A549 (cell line): Measurements from ENCODE around the gene COL13A1. TPM values are rescaled to one million over a fixed set of nuclear protein-coding genes. Genes with fewer than 3 reads are reported as not detected.

ENCODE experiments used
- ATAC-seq, 2 experiments: fragments of 200-7000 bp in 1 of 2; fragments of >200 bp in 1 of 2; cut with Nextera tagmentation in 1 of 2; cut with Tn5 transposase in 1 of 2; 3 replicates each; pipeline versions ENCODE4 v1.8.0 to v1.9.1; 2018 to 2020; ENCODE audit warnings: mild to moderate bottlenecking in 1 of 2, moderate library complexity in 1 of 2
- CTCF ChIA-PET: fragments of 300-600 bp; sonication (Branson Sonifier 250); formaldehyde crosslinking; extraction: SDS; loops from one replicate; lab custom pipeline; 2021; ENCODE audit warnings: antibody characterized with exemption, inconsistent platforms; lab: Yijun Ruan, JAX
- POLR2A ChIA-PET: fragments of 350-600 bp; formaldehyde crosslinking; extraction: SDS; loops from one replicate; lab custom pipeline; 2021; ENCODE audit warnings: antibody characterized with exemption, inconsistent platforms; lab: Yijun Ruan, JAX
- DNase-seq, 2 experiments: peaks; one replicate each; pipeline versions ENCODE4 v3.0.0 to v3.0.0-alpha.2; 2011 to 2016; ENCODE audit warnings: low read depth in 1 of 2, low spot score in 1 of 2
- FAIRE-seq: peaks from 2 replicates; lab custom pipeline; 2011; peaks lifted over from hg19 to GRCh38; lab: Jason Lieb, UNC
- H3K27ac ChIP-seq, 2 experiments: fragments of >200 bp; sonication (Bioruptor Twin); formaldehyde crosslinking; 3 replicates each; pipeline ENCODE4 v1.5.1; 2016 to 2017
- H3K4me1 ChIP-seq: fragments of >200 bp; sonication (Bioruptor Twin); formaldehyde crosslinking; 3 replicates; pipeline ENCODE4 v1.6.1; 2016
- H3K4me2 ChIP-seq: fragments of >200 bp; sonication (Bioruptor Twin); formaldehyde crosslinking; 3 replicates; pipeline ENCODE4 v1.6.1; 2016
- H3K4me3 ChIP-seq: fragments of >200 bp; sonication (Bioruptor Twin); formaldehyde crosslinking; 3 replicates; pipeline ENCODE4 v1.5.1; 2016
- H3K9me3 ChIP-seq: fragments of >200 bp; sonication (Bioruptor Twin); formaldehyde crosslinking; 3 replicates; pipeline ENCODE4 v1.6.1; 2016
- BCL3 ChIP-seq: fragments of >200 bp; sonication (Bioruptor Twin); formaldehyde crosslinking; IDR thresholded peaks from 3 replicates; pipeline ENCODE4 v1.6.1; 2016
- CHD4 ChIP-seq: fragments of 200-600 bp; sonication (generic); IDR thresholded peaks from 2 replicates; pipeline ENCODE4 v1.6.1; 2016; ENCODE audit warnings: antibody characterized with exemption, mild to moderate bottlenecking, borderline replicate concordance
- EHMT2 ChIP-seq: fragments of 200-600 bp; sonication (generic); IDR thresholded peaks from 2 replicates; pipeline ENCODE4 v1.6.1; 2016; ENCODE audit warnings: antibody characterized with exemption, low read depth, mild to moderate bottlenecking, moderate library complexity
- ELK1 ChIP-seq: fragments of 150-350 bp; IDR thresholded peaks from 2 replicates; pipeline ENCODE4 v1.6.1; 2014; ENCODE audit warnings: low read depth, mild to moderate bottlenecking, low read length
- FOXS1 ChIP-seq: fragments of 250-450 bp; sonication (Bioruptor Pico); IDR thresholded peaks from 2 replicates; pipeline ENCODE4 v1.5.0; 2020; ENCODE audit warnings: mild to moderate bottlenecking, moderate library complexity
- HES2 ChIP-seq: fragments of >200 bp; sonication (Bioruptor Twin); formaldehyde crosslinking; IDR thresholded peaks from 2 replicates; pipeline ENCODE4 v1.6.1; 2016
- HEYL ChIP-seq: fragments of 250-450 bp; sonication (Bioruptor Pico); IDR thresholded peaks from 2 replicates; pipeline ENCODE4 v1.8.0; 2021; ENCODE audit warnings: mild to moderate bottlenecking, moderate library complexity
- HMGXB4 ChIP-seq: fragments of 250-450 bp; sonication (Bioruptor Pico); IDR thresholded peaks from 2 replicates; pipeline ENCODE4 v1.5.0; 2021; ENCODE audit warnings: mild to moderate bottlenecking, moderate library complexity, borderline replicate concordance
- HOXA7 ChIP-seq: fragments of 250-450 bp; sonication (Bioruptor Pico); IDR thresholded peaks from 2 replicates; pipeline ENCODE4 v1.5.0; 2020; ENCODE audit warnings: mild to moderate bottlenecking, moderate library complexity
- JUN ChIP-seq, 2 experiments: fragments of >200 bp; sonication (Bioruptor Twin); formaldehyde crosslinking; IDR thresholded peaks; 2 replicates in 1 of 2; 3 replicates in 1 of 2; pipeline ENCODE4 v1.6.1; 2016 to 2017
- JUNB ChIP-seq: fragments of >200 bp; sonication (Bioruptor Twin); formaldehyde crosslinking; IDR thresholded peaks from 2 replicates; pipeline ENCODE4 v1.6.1; 2016
- KDM1A ChIP-seq: fragments of 200-600 bp; sonication (generic); IDR thresholded peaks from 2 replicates; pipeline ENCODE4 v1.6.1; 2016; ENCODE audit warnings: low read depth, mild to moderate bottlenecking
- NR3C1 ChIP-seq: fragments of >200 bp; sonication (Bioruptor Twin); formaldehyde crosslinking; IDR thresholded peaks from 3 replicates; pipeline ENCODE4 v1.6.1; 2017
- POLR2AphosphoS2 ChIP-seq: conservative IDR thresholded peaks from 2 replicates; pipeline ENCODE4 v1.6.1; 2012; ENCODE audit warnings: low read length, improper control_type of control experiment, inconsistent platforms
- RCOR1 ChIP-seq: fragments of 150-350 bp; IDR thresholded peaks from 2 replicates; pipeline ENCODE4 v1.6.1; 2014; ENCODE audit warnings: antibody characterized with exemption, low read length, low read depth
- RFX5 ChIP-seq: fragments of 450-650 bp; IDR thresholded peaks from 2 replicates; pipeline ENCODE4 v1.7.1; 2014; ENCODE audit warnings: antibody characterized with exemption, mild to moderate bottlenecking, moderate library complexity
- SMC3 ChIP-seq: fragments of >200 bp; sonication (Bioruptor Twin); formaldehyde crosslinking; IDR thresholded peaks from 3 replicates; pipeline ENCODE4 v1.6.1; 2018; ENCODE audit warnings: inconsistent platforms
- SREBF2 ChIP-seq: fragments of 450-650 bp; IDR thresholded peaks from 2 replicates; pipeline ENCODE4 v1.6.1; 2014; ENCODE audit warnings: mild to moderate bottlenecking, moderate library complexity
- TP53 ChIP-seq: fragments of 250-450 bp; sonication (Bioruptor Pico); IDR thresholded peaks from 2 replicates; pipeline ENCODE4 v1.5.0; 2021; ENCODE audit warnings: mild to moderate bottlenecking, moderate library complexity
- ZSCAN20 ChIP-seq: fragments of 250-450 bp; sonication (Bioruptor Pico); IDR thresholded peaks from 2 replicates; pipeline ENCODE4 v1.8.0; 2022; ENCODE audit warnings: mild to moderate bottlenecking, moderate library complexity
- WGBS: methylation state at CpG from one replicate; pipeline ENCODE4 v1.1.6; 2017; ENCODE audit errors: missing lambda C conversion rate; 5-methylcytosine and 5-hydroxymethylcytosine counted together
- polyA plus RNA-seq, 4 experiments: library from polyadenylated mRNA; depleted of rRNA in 3 of 4; stranded (reverse); fragments of >200 nt; fragmentation: RNase III in 1 of 4; extraction: RNeasy Plus Mini Kit Qiagen cat#74134 plus additional on column Dnase treatment in 1 of 4; gene quantifications; 2 replicates in 3 of 4; 3 replicates in 1 of 4; pipeline ENCODE4 v1.2.3, GENCODE V29; 2011 to 2017

Gene COL13A1
- polyA plus RNA-seq, 2 of the 4 experiments (the other 2 are of a cell fraction): 0.08 to 0.27 TPM

DNA sequence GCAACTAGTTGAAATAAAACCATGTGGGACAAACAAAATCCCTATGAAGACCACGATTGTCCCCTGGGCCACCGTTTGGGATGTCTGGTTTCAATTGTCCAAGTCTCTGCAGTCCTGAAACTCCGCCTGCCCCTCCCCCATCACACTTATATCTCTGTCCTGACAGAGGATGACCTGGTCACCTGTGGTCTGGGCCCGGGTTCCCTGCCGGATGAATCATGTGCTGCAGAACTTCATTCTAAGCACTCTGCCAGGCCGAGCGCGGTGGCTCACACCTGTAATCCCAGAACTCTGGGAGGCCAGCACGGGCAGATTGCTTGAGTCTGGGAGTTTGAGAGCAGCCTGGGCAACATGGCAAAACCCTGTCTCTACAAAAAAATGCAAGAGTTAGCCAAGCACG is 91.1 kb downstream of the COL13A1 start:
- 54% methylated on average over 10 of the region's 10 CpGs for WGBS
- no peaks in the 10 kb centered on the region for H3K4me1 ChIP-seq
- no peak overlapping the region for H3K27ac ChIP-seq
- FAIRE-seq (no peak), DNase-seq (no peak)
- no peaks in the 10 kb centered on the region for H3K9me3 ChIP-seq
- ChIA-PET CTCF (interaction anchor here (15.7 kb wide), 1 partner anchor 24 kb away, joined by 182 read pairs; no protein-coding TSS in a partner anchor), POLR2A (no interaction called here)
- no peak overlapping the region for H3K4me3 ChIP-seq
- no peak overlapping the region for H3K4me2 ChIP-seq
- TF ChIP-seq ZSCAN20 (CRISPR knock-in tag): no peak
- no peak for TF ChIP-seq BCL3
- TF ChIP-seq NR3C1: no peak
- no peak for TF ChIP-seq HMGXB4 (CRISPR knock-in tag)
- no peak for TF ChIP-seq SMC3
- TF ChIP-seq HEYL (CRISPR knock-in tag): no peak
- no peak for TF ChIP-seq SREBF2
- TF ChIP-seq TP53 (CRISPR knock-in tag): no peak
- TF ChIP-seq JUNB: no peak
- no peak for TF ChIP-seq RCOR1
- no peak for TF ChIP-seq RFX5
- TF ChIP-seq JUN (IDR thresholded peaks at IDR 0.05): no peak
- TF ChIP-seq POLR2AphosphoS2: no peak
- TF ChIP-seq ELK1: no peak
- TF ChIP-seq CHD4: no peak
- no peak for TF ChIP-seq EHMT2
- TF ChIP-seq HES2: no peak
- TF ChIP-seq KDM1A: no peak
- TF ChIP-seq, all 56 proteins: peak for 0
- no peak for ATAC-seq

GRCh38 chr10:69893271-69893900 is 91.7 kb downstream of the COL13A1 start:
- Histone ChIP-seq H3K4me1 (no peaks in the 10 kb centered on the region), H3K9me3 (no peaks in the 10 kb centered on the region), H3K4me2 (no peak overlapping the region), H3K4me3 (no peak overlapping the region)
- POLR2A ChIA-PET: no interaction called here
- no peak for DNase-seq
- CTCF ChIA-PET: interaction anchor here (1.3 to 15.7 kb wide), 3 partner anchors 14 to 24 kb away, joined by 3 to 182 read pairs (median 3); no protein-coding TSS in a partner anchor
- WGBS: 68% methylated on average over 5 of the region's 6 CpGs
- TF ChIP-seq ELK1 (no peak), FOXS1 (no peak), HOXA7 (no peak), KDM1A (no peak), EHMT2 (no peak)
- TF ChIP-seq, all 56 proteins: peak for 0
- no peak overlapping the region for H3K27ac ChIP-seq
- no peak for FAIRE-seq
- ATAC-seq: no peak
